Erythroblast (primary cell): ENCODE measurements around the gene SEMA3E.
"Not testable (repeated sequence)": the region's sequence is repeated elsewhere in the genome, so short reads cannot be mapped to it uniquely, and the experiment has no call there.

Source experiments
- DNase-seq, 2 experiments: peaks; one replicate each; lab custom pipeline; 2025; lab: John Stamatoyannopoulos, UW
- GATA1 ChIP-seq: IDR thresholded peaks from 2 replicates; pipeline ENCODE4 v1.6.1; 2011; ENCODE audit warnings: low read depth, mild to moderate bottlenecking, control low read depth, low read length, moderate library complexity
- POLR2A ChIP-seq: IDR thresholded peaks from 2 replicates; pipeline ENCODE4 v1.6.1; 2011; ENCODE audit warnings: mild to moderate bottlenecking, low read length

The SEMA3E gene

DNA sequence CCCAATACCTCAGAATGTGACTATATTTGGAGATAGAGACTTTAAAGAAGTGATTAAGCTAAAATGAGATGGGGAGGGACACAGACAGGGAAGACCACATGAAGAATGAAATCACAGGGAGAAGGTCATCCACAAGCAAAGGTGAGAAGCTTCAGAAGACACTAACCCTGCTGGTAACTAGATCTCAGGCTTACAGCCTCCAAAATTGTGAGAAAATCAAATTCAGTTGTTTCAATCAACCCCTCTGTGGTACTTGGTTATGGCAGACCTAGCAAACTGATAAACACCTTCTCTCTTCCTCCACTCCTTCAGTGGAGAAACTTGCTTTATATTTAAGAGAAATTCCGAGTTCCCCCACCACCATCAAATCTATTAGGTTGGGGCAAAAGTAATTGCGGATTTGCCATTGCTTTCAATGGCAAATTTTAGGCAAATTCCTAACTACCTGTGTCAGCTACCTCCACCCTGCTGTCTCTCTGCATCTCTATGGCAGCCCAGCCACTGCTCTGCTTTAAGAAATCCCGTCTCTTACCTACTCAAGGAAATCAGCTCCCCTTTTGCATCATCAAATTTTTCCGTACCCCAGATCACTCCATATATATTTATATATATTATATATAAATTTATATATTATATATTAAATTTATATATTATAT is 38.2 kb downstream of the SEMA3E start:
- no peak for DNase-seq
- TF ChIP-seq GATA1, result no peak

DNA sequence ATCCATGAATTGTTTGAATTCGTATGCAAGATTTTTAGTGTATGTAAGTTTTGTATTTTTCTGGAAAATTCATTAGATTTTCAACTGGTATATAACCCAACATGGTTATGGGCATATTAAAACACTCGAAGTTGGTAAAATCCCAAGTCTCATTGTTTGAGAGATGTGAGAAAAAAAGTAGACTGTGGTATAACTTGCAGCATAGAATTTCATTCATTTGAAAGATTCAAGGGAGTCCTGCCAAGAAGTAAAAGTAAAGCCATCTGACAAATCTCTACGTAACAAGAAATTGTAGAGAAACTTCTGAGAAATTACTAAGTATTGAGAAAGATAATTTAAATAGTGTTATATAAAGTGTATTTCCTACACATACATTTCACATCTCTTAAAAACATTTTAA is 40.2 kb downstream of the SEMA3E start:
- DNase-seq, result no peak
- no peak for TF ChIP-seq POLR2A
- TF ChIP-seq GATA1, result no peak

DNA sequence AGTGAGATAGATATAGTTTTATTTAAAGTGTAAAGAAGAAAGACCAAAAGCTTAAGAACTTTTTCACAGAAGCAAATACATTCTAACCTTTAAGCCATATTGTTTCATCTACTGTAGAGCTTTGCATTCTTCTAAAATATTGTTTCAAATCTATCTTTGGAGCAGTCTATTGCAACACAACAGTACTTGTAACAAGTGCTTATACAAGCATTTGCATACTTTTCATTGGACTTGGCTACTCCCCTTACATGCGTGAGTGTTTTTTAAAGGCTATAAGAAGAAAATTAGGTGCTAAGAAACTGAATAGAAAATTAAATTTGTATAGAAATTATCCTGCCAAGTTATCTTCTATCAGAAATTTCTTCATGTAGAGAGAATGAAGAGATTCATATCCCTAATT is 45.3 kb downstream of the SEMA3E start:
- TF ChIP-seq POLR2A, result no peak
- no peak for TF ChIP-seq GATA1
- no peak for DNase-seq

DNA sequence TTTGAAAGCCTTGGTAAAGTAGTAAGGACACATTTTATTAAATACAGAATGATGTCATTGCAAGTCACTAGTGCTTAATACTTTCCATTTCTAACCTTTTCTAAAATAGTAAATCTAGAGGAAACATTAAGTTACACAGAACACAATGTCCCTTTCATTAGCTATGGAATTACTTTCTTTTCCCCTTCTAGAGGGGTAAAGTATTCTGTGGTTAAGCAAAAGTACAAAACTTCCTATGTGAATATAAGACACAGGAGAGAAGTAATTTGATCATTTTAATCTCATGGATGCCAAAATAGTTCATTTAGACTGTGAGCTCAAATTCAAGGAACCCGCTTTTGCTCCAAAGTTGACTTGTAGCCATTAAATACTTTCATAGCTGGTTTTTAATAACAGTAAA is 49.8 kb downstream of the SEMA3E start:
- TF ChIP-seq GATA1 (no peak), POLR2A (no peak)
- DNase-seq, result no peak

DNA sequence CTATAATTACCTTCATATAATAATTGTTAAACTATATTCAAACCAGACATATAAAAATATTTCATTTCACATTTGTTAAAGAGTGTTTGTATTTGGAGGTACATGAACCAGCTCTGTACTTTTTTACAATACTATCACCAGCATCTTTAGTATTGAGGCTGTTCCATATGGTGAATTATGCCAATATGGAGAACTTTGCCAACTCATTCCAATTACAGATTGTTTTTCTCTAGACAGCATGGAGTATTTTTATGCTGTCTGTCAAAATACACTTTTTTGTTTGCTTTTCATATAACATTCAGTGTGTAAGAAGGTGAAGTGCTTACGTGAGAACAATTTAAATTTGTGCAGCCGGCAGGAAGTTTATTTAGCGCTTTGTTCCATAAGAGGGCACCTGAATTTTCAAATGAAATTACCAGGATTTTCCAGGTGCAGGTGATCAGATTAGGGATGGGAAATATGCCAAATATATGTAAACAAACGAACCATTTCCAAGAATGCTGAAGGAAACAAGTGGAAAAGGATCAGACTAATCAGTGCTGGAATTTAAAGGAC is 54.9 kb downstream of the SEMA3E start:
- no peak for DNase-seq
- TF ChIP-seq POLR2A, result no peak
- TF ChIP-seq GATA1, result no peak

DNA sequence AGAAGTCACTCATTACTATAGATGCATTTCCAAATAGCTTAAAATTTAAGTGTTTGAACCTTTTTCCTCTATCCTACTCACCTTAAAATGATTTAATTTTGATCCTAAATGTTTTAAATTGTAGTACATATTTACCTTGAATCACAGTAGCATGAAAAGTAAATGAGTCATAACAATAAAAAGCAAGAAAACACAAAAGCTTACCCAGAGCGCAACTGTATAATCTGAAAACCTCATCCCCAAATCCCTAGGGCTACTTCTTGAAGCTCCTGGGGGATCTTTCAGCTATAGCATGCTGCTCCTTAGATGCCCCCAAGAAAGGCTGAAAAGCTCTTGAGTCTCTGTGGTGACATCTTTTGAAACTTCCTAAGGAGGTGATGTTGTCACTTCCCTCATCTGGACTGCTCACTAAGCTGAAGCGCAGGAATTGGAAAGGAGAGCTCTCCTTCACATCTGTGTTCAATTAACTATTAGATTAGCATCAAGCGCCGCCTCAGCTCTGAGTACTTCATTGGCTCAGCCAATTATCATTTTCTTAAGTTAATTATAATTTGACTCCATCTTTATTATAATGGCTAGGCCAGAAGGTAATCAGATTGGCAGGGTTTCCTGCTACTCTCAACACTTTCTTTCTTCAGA is 60.2 kb downstream of the SEMA3E start:
- DNase-seq, result no peak
- TF ChIP-seq GATA1, result no peak

DNA sequence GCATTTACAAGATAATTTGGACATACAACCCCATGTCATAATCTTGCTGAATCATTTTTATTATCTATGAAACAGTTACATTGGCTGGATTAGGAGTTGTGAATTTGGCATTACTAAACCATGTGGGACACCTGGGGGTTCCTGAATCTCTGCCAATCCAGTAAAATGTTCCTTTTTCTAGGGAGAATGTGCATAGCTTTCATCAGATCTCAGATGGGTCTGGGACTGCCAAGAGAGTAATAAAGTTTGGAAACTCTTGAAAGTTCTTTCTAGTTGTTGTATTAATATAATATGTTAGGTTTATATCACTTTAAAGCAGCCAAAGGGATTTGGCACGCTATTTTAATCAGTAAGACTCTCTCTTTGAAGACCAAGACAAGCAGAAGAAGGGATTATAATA is 62.7 kb downstream of the SEMA3E start:
- no peak for TF ChIP-seq GATA1
- TF ChIP-seq POLR2A, result no peak
- DNase-seq, result no peak

DNA sequence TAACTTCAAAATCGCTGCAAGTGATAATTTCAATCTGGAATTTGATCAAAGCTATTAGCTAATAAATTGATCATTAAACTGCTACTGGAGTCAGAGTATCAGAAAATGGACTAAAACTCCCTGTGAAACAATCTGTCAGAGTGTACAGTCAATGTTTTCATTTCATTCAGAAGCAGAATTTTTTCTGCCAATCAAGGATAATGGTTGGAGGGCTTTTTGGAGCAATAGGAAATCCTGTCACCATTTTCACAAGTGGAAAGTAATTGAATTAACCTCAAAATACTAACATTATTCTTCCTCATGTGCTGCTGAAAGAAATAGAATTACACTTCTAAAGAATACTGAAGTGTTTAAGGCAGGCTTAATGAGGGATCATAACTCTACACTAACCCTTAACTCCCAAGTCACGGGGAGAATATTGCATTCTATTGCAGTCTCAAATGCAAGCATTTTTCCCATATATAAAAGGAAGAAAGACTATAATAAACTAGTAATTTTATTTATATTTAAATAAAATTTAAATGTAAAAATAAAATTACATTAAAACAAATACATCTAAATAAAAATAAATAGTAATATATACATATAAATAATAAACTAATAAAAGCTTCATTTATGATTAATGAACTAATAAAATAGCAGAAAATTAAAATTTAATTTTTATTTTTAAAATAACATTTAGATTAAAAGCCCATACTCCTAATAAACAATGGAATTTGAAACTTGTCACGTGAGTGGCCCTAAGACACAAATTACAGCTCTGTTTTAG is 67.1 kb downstream of the SEMA3E start:
- TF ChIP-seq GATA1 (no peak), POLR2A (no peak)
- DNase-seq, result no peak

DNA sequence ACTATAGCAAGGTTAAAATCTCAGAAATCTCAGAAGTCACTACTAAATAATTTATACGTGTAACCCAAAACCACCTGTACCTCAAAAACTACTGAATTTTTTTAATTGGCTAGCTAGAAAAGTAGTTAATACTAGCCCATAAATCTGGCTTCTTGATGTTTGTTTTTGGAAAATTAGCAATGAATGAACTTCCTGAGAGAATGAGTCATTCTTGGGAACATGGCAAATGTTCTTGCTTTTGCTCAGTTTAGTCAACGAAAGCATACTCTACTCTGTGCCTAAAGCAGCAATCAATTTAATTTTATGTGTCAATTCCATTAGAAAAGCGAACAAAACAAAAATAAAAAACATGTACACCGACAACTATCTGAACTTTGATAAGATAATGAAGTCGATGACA is 69.2 kb downstream of the SEMA3E start:
- no peak for DNase-seq
- TF ChIP-seq POLR2A (no peak), GATA1 (no peak)

DNA sequence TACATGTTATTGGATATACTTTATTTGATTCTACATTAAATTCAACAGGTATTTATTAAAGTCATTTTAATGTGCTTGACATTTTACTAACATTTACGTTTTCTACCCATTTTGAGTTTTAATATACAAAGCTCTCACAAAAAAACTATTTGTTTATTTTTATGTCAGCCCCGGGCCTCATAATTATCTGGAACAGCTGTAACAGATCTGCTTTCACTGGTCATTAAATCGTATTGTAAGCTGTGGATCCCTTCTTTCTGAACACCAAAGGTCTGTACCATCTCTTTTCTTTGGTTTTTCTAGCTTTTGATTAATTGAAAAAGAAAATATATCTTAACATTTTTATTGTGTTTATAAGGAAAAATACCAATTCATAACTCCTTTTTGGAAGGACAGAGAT is 73.5 kb downstream of the SEMA3E start:
- TF ChIP-seq POLR2A (no peak), GATA1 (no peak)
- no peak for DNase-seq

DNA sequence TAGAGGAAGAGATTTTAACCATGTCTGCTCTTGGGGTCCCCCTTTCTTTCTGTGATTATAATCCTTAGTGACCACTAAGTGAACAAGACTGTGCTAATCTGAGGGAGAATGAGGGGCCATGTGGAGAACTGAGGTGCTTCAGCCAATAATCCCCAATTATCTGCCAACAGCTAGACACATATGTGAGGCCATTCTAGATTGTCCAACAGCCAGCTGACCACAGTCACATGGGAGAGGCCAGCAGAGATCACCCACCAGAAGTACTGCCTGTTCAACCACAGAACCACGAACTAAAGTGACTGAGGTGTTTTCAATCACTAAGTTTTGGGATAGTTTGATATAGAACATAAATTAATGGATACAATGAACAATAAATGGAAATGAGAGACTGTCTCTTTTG is 74.3 kb downstream of the SEMA3E start:
- DNase-seq, result no peak
- TF ChIP-seq GATA1 (no peak), POLR2A (no peak)

DNA sequence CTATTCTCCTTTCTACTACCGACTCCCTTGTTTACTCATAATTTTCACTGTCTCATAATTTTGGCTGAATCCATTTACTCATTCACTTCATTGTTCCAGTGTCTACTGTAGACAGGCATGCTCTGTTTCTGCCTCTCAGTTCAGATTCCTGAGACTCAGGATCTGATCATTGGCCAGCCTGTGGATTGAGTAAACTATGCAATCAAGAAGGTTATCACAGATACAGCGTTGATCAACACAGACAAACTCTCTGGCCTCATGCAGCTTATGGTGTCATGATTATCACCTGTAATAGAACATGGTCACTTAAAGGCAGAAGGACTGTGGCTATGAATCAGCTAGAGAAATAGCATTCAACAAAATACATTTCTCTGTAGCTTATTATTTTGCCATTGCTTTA is 86.0 kb downstream of the SEMA3E start:
- DNase-seq, result no peak
- TF ChIP-seq POLR2A (no peak), GATA1 (no peak)

DNA sequence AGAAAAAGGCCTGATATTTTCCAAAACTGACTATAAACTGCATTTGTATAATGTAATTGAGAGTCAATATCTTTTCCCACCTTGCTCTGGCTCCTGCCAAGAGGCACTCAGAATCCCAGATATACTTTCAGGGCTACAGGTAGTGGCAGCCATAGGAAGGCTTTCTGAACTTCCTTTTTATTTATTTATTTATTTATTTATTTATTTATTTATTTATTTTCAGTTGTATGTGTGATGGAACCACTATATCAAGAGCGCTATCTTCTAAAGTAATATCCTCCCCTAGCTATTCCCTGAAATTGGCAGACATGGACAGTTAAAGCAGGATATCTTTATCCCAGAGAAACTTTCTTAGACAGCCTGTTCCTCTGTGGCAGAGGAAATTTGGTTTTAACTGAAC is 86.7 kb downstream of the SEMA3E start:
- TF ChIP-seq GATA1, result no peak
- TF ChIP-seq POLR2A, result no peak
- DNase-seq, result no peak

DNA sequence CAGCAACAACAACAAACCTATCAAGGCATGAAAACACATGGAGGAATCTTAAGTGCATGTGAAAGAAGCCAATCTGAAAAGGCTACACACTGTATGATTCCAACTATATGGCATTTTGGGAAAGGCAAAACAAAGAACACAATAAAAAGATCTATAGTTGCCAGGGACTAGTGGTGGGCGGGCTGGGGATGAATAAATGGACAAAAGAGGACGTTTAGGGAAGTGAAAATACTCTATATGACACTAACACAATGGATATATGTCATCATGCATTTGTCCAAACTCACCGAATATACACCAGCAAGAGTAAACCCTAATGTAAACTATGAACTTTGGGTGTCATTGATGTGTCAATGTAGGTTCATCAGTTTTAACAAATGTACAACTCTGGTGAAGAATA is 89.1 kb downstream of the SEMA3E start:
- TF ChIP-seq POLR2A (no peak), GATA1 (no peak)
- DNase-seq, result no peak

DNA sequence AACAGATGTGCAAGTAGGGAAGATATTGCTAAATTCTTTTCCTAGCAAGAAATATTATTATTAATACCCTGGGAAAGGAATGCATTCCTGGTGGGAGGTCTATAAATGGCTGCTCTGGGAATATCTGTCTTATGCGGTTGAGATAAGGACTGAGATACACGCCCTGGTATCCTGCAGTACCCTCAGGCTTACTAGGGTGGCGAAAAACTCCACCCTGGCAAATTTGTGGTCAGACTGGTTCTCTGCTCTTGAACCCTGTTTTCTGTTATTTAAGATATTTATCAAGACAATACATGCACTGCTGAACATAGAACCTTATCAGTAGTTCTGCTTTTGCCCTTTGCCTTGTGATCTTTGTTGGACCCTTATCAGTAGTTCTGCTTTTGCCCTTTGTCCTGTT is 96.4 kb downstream of the SEMA3E start:
- DNase-seq, result not testable (repeated sequence)
